B cell (primary cell): ENCODE measurements around the gene AFG3L2. TPM values are rescaled to one million over a fixed set of nuclear protein-coding genes. Genes with fewer than 3 reads are reported as not detected.

Experiments used
- ATAC-seq: fragments of 200-7000 bp; cut with Tn5 transposase; one replicate; pipeline ENCODE4 v1.10.0; 2021; ENCODE audit warnings: low read depth, mild to moderate bottlenecking, moderate number of reproducible peaks, moderate library complexity
- CTCF ChIA-PET: fragments of 350-600 bp; sonication (Branson Sonifier 250); formaldehyde crosslinking; loops from one replicate; lab custom pipeline; 2021; ENCODE audit warnings: antibody characterized with exemption, inconsistent platforms; lab: Charles Lee
- POLR2A ChIA-PET: fragments of 350-600 bp; sonication (Branson Sonifier 250); formaldehyde crosslinking; loops from one replicate; lab custom pipeline; 2021; ENCODE audit warnings: antibody characterized with exemption; lab: Charles Lee
- DNase-seq: peaks from one replicate; pipeline ENCODE4 v3.0.0; 2013
- H2AFZ ChIP-seq: 2 replicates; pipeline ENCODE4 v1.6.1; 2012; ENCODE audit warnings: mild to moderate bottlenecking, low read depth, low read length; ENCODE audit not compliant: insufficient read depth, poor library complexity, severe bottlenecking
- H3K27ac ChIP-seq, 2 donors: 1 replicate in 1 of 2; 2 replicates in 1 of 2; pipeline ENCODE4 v1.5.1; 2012 to 2013; ENCODE audit warnings: low read length in 2 of 2, mild to moderate bottlenecking in 2 of 2, moderate library complexity in 1 of 2
- H3K27me3 ChIP-seq, 4 experiments: fragments of 200-600 bp in 1 of 4; sonication (generic) in 1 of 4; replicated peaks in 1 of 4; 1 replicate in 2 of 4; 2 replicates in 2 of 4; pipeline versions ENCODE4 v1.6.1 to v1.7.0; 2013 to 2016; ENCODE audit warnings: low read length in 3 of 4, mild to moderate bottlenecking in 2 of 4, mixed read lengths in 1 of 4, moderate library complexity in 1 of 4; ENCODE audit not compliant: insufficient read depth in 4 of 4, control insufficient read depth in 3 of 4; ENCODE audit errors: control extremely low read depth in 1 of 4
- H3K36me3 ChIP-seq, 2 experiments: replicated peaks in 1 of 2; 1 replicate in 1 of 2; 2 replicates in 1 of 2; pipeline versions ENCODE4 v1.6.1 to v1.7.1; 2013; ENCODE audit warnings: low read length in 1 of 2; ENCODE audit not compliant: insufficient read depth in 2 of 2, control insufficient read depth in 1 of 2; ENCODE audit errors: control extremely low read depth in 1 of 2, extremely low read depth in 1 of 2
- H3K4me1 ChIP-seq, 2 donors: fragments of 200-600 bp in 1 of 2; sonication (generic) in 1 of 2; 1 replicate in 1 of 2; 2 replicates in 1 of 2; pipeline versions ENCODE4 v1.5.1 to v1.6.1; 2013 to 2017; ENCODE audit warnings: low read length in 2 of 2; ENCODE audit not compliant: control insufficient read depth in 2 of 2, insufficient read depth in 2 of 2
- H3K4me2 ChIP-seq: replicated peaks from 2 replicates; pipeline ENCODE3; 2012; ENCODE audit warnings: mild to moderate bottlenecking, low read depth, low read length; ENCODE audit not compliant: poor library complexity, severe bottlenecking
- H3K4me3 ChIP-seq, 5 experiments: fragments of 200-600 bp in 1 of 5; sonication (generic) in 1 of 5; 1 replicate in 3 of 5; 2 replicates in 2 of 5; pipeline versions ENCODE4 v1.5.1 to v1.7.0; 2011 to 2016; ENCODE audit warnings: low read length in 4 of 5, mild to moderate bottlenecking in 4 of 5, low read depth in 2 of 5, control low read depth in 1 of 5, moderate library complexity in 1 of 5; ENCODE audit not compliant: insufficient read depth in 1 of 5; ENCODE audit errors: control extremely low read depth in 1 of 5, extremely low read depth in 1 of 5
- H3K79me2 ChIP-seq: fragments of 200-600 bp; sonication (generic); one replicate; pipeline ENCODE4 v1.6.0; 2016; ENCODE audit warnings: low read length; ENCODE audit not compliant: control insufficient read depth, insufficient read depth
- H3K9ac ChIP-seq: fragments of 200-600 bp; sonication (generic); 2 replicates; pipeline ENCODE4 v1.6.1; 2017; ENCODE audit warnings: mild to moderate bottlenecking, low read length, moderate library complexity
- H3K9me3 ChIP-seq, 3 donors: one replicate each; pipeline versions ENCODE4 v1.6.1 to v1.7.1; 2013; ENCODE audit warnings: low read length in 2 of 3; ENCODE audit not compliant: control insufficient read depth in 2 of 3, insufficient read depth in 1 of 3; ENCODE audit errors: control extremely low read depth in 1 of 3
- H4K20me1 ChIP-seq: 2 replicates; pipeline ENCODE4 v1.6.0; 2012; ENCODE audit warnings: mild to moderate bottlenecking, low read length; ENCODE audit not compliant: insufficient read depth, control insufficient read depth, poor library complexity, severe bottlenecking
- H3K27ac Mint-ChIP-seq: one replicate; pipeline ENCODE4 v1.8.0; 2021; ENCODE audit warnings: mixed read lengths
- H3K27me3 Mint-ChIP-seq: one replicate; pipeline ENCODE4 v1.8.0; 2021; ENCODE audit warnings: mixed read lengths
- H3K4me1 Mint-ChIP-seq: one replicate; pipeline ENCODE4 v1.8.0; 2021; ENCODE audit warnings: mixed read lengths
- H3K4me3 Mint-ChIP-seq: one replicate; pipeline ENCODE4 v1.8.0; 2021; ENCODE audit warnings: mixed read lengths
- H3K9me3 Mint-ChIP-seq: one replicate; pipeline ENCODE4 v1.8.0; 2022; ENCODE audit warnings: mixed read lengths; ENCODE audit not compliant: insufficient read depth
- EZH2 ChIP-seq: IDR thresholded peaks from 2 replicates; pipeline ENCODE4 v1.6.1; 2012; ENCODE audit warnings: borderline replicate concordance, low read depth, mild to moderate bottlenecking, moderate library complexity, low read length; ENCODE audit not compliant: insufficient read depth, poor library complexity, severe bottlenecking
- WGBS: methylation state at CpG from one replicate; pipeline ENCODE4 v1.1.5; 2013; ENCODE audit warnings: missing lambda C conversion rate; ENCODE audit not compliant: insufficient coverage; 5-methylcytosine and 5-hydroxymethylcytosine counted together
- intact Hi-C: fragments of 100-400 bp; cut with micrococcal nuclease; formaldehyde crosslinking; loops from one replicate; pipeline ENCODE4 v1.10.0; 2022
- polyA plus RNA-seq: library from polyadenylated mRNA; depleted of rRNA; stranded (reverse); fragments of >200 nt; gene quantifications from 2 replicates; pipeline ENCODE4 v1.2.3, GENCODE V29; 2012
- total RNA-seq, 2 donors: library from RNA; stranded (reverse); fragments of 120-200 nt in 1 of 2; gene quantifications; 1 replicate in 1 of 2; 2 replicates in 1 of 2; pipeline versions ENCODE4 v1.2.3 to v1.2.4, GENCODE V29; 2013 to 2022
- TF ChIP-seq, protein P1 (sequence below): fragments of 200-600 bp; IDR thresholded peaks from one replicate; pipeline ENCODE4 v1.8.0; 2022; ENCODE audit warnings: antibody characterized with exemption, mild to moderate bottlenecking

Gene AFG3L2
- total and polyA plus RNA-seq, 2 donors (not counting 1 experiment from before 2014, with no cell fraction given): 11.9 to 40.7 TPM

DNA sequence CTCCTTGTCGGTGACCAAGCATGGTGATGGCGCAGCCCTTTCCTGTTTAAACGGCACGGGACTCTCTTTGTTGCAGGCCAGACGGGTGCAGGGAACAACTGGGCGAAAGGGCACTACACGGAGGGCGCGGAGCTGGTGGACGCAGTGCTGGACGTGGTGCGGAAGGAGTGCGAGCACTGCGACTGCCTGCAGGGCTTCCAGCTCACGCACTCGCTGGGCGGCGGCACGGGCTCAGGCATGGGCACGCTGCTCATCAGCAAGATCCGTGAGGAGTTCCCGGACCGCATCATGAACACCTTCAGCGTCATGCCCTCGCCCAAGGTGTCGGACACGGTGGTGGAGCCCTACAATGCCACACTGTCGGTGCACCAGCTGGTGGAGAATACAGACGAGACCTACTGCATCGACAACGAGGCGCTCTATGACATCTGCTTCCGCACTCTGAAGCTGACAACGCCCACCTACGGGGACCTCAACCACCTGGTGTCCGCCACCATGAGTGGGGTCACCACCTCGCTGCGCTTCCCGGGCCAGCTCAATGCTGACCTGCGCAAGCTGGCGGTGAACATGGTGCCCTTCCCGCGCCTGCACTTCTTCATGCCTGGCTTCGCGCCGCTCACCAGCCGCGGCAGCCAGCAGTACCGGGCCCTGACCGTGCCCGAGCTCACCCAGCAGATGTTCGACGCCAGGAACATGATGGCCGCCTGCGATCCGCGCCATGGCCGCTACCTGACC is 51.9 kb downstream of the AFG3L2 start:
- intact Hi-C loops: loop anchor here (5.0 kb wide), 1 partner anchor 337 kb away; no protein-coding TSS in a partner anchor
- H4K20me1 ChIP-seq: peaks cover 5% of the 10 kb centered on the region
- H2AFZ ChIP-seq: no peak overlapping the region
- Mint-ChIP-seq H3K27ac (no peak overlapping the region), H3K9me3 (no peaks in the 10 kb centered on the region), H3K4me1 (peaks cover 30% of the 10 kb centered on the region), H3K27me3 (no peaks in the 10 kb centered on the region), H3K4me3 (no peak overlapping the region)
- TF ChIP-seq, protein P1, sequence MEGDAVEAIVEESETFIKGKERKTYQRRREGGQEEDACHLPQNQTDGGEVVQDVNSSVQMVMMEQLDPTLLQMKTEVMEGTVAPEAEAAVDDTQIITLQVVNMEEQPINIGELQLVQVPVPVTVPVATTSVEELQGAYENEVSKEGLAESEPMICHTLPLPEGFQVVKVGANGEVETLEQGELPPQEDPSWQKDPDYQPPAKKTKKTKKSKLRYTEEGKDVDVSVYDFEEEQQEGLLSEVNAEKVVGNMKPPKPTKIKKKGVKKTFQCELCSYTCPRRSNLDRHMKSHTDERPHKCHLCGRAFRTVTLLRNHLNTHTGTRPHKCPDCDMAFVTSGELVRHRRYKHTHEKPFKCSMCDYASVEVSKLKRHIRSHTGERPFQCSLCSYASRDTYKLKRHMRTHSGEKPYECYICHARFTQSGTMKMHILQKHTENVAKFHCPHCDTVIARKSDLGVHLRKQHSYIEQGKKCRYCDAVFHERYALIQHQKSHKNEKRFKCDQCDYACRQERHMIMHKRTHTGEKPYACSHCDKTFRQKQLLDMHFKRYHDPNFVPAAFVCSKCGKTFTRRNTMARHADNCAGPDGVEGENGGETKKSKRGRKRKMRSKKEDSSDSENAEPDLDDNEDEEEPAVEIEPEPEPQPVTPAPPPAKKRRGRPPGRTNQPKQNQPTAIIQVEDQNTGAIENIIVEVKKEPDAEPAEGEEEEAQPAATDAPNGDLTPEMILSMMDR: no peak
- TF ChIP-seq EZH2: no peak
- H3K4me3 ChIP-seq: no peak overlapping the region
- H3K27me3 ChIP-seq: no peaks in the 10 kb centered on the region
- peaks cover 0 to 11% (median 0%) of the 10 kb centered on the region in 3 donors for H3K9me3 ChIP-seq
- H3K36me3 ChIP-seq: peaks cover 4 to 43% of the 10 kb centered on the region in 2 experiments
- H3K79me2 ChIP-seq: peaks cover 20% of the 10 kb centered on the region
- H3K27ac ChIP-seq: no peak overlapping the region
- ChIA-PET POLR2A (no interaction called here), CTCF (interaction anchor here (0.8 to 1.1 kb wide), 3 partner anchors 9 to 32 kb away, joined by 3 read pairs; no protein-coding TSS in a partner anchor)
- H3K9ac ChIP-seq: no peak overlapping the region
- no peak overlapping the region for H3K4me2 ChIP-seq
- 99% methylated on average over 58 of the region's 58 CpGs for WGBS
- peaks cover 20% of the 10 kb centered on the region in 2 donors for H3K4me1 ChIP-seq
- no peak for DNase-seq
- no peak for ATAC-seq

DNA sequence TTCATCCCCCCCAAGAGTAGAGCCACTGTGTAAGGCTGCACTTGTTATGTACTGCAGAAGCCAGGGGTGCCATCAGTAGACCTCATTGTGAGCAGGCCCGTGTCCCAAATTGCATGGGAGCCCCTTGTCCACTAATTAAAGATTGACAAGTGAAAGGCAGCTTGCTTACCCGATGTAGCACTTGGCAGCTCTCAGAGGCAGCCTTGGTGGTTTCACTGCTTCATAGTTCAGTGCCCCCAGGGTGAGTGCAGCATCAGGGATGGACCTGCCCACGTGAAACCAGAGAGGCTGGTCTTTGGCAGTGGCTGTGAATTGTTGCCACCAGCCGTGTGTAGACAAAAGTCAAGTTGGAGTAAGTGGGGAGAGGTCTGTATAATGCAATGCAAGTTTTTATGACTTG is 55.7 kb downstream of the AFG3L2 start:
- peak overlapping the region; percentile 70 for H3K27ac Mint-ChIP-seq
- ChIA-PET POLR2A (no interaction called here), CTCF (interaction anchor here (1.8 kb wide), 1 partner anchor 9 kb away, joined by 6 read pairs; no protein-coding TSS in a partner anchor)
- ATAC-seq: peak; percentile 76
- H3K4me1 Mint-ChIP-seq: peaks cover 42% of the 10 kb centered on the region
- Histone ChIP-seq H4K20me1 (peaks cover 5% of the 10 kb centered on the region), H3K9ac (peak overlapping the region; percentile 14), H3K79me2 (peaks cover 11% of the 10 kb centered on the region), H3K4me3 (no peak overlapping the region), H3K27ac (peak overlapping the region; percentile 11 to 23), H3K9me3 (peaks cover 0 to 11% (median 0%) of the 10 kb centered on the region in 3 donors), H2AFZ (no peak overlapping the region), H3K36me3 (peaks cover 0 to 19% of the 10 kb centered on the region in 2 experiments), H3K27me3 (no peaks in the 10 kb centered on the region), H3K4me1 (peaks cover 39 to 42% of the 10 kb centered on the region in 2 donors), H3K4me2 (peak overlapping the region; percentile 37)
- no peak for TF ChIP-seq EZH2
- TF ChIP-seq, protein P1: no peak
- intact Hi-C loops: no loop called here
- no peaks in the 10 kb centered on the region for H3K27me3 Mint-ChIP-seq
- peak overlapping the region; percentile 63 for H3K4me3 Mint-ChIP-seq
- no peaks in the 10 kb centered on the region for H3K9me3 Mint-ChIP-seq
- WGBS: 30% methylated on average over 3 of the region's 4 CpGs
- DNase-seq: peak; percentile 40
